Fibroblast of pulmonary artery (primary cell): ENCODE data around the gene ATOH1.

Experiments
- DNase-seq: peaks from one replicate; pipeline ENCODE4 v3.0.0-alpha.2; 2010; ENCODE audit warnings: low read depth
- H3K4me3 ChIP-seq: replicated peaks from 2 replicates; pipeline ENCODE4 v1.5.1; 2011; ENCODE audit warnings: low read depth, mild to moderate bottlenecking, control low read depth, low read length, moderate library complexity
- TF ChIP-seq, protein P1 (sequence below): IDR thresholded peaks from 2 replicates; pipeline ENCODE4 v1.5.1; 2011; ENCODE audit warnings: mild to moderate bottlenecking, control low read depth, low read length, inconsistent platforms; ENCODE audit errors: missing control alignments

ATOH1 gene

DNA sequence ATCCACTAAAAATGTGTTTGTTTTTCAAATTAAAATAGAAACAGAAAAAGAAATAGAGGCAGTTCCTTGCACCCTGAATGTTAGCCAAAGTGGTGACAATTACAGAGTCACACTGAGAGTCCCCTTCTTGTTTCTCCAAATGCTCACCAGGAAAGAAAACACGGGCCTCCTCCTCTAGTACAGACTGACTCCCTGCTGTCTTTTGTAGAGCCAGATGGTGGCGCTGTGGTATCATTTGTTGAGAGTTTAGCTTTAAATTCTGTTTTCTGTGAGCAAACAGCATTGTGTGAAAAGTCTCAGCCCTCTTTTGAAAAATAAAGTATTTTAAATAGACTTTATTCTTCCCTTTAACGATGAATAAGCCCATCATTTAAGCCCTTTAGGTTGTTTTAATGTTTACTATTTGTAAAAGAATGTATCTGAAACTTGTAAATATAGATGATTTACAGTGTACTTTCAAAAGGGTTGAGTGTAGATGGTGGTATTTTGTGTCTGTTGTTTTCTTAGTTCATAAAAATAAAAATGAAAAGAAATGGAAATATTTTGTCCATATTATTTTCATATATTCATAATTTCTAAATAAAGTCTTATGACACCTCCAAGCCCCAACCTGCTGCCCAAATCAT, 36.9 kb upstream of the ATOH1 start:
- H3K4me3 ChIP-seq = no peak overlapping the region
- DNase-seq = peak; percentile 65
- TF ChIP-seq, protein P1, sequence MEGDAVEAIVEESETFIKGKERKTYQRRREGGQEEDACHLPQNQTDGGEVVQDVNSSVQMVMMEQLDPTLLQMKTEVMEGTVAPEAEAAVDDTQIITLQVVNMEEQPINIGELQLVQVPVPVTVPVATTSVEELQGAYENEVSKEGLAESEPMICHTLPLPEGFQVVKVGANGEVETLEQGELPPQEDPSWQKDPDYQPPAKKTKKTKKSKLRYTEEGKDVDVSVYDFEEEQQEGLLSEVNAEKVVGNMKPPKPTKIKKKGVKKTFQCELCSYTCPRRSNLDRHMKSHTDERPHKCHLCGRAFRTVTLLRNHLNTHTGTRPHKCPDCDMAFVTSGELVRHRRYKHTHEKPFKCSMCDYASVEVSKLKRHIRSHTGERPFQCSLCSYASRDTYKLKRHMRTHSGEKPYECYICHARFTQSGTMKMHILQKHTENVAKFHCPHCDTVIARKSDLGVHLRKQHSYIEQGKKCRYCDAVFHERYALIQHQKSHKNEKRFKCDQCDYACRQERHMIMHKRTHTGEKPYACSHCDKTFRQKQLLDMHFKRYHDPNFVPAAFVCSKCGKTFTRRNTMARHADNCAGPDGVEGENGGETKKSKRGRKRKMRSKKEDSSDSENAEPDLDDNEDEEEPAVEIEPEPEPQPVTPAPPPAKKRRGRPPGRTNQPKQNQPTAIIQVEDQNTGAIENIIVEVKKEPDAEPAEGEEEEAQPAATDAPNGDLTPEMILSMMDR = peak; percentile 92

GRCh38 chr4:93802045-93802444, 26.5 kb upstream of the ATOH1 start:
- DNase-seq = no peak
- TF ChIP-seq, protein P1 = no peak
- H3K4me3 ChIP-seq = no peak overlapping the region

DNA sequence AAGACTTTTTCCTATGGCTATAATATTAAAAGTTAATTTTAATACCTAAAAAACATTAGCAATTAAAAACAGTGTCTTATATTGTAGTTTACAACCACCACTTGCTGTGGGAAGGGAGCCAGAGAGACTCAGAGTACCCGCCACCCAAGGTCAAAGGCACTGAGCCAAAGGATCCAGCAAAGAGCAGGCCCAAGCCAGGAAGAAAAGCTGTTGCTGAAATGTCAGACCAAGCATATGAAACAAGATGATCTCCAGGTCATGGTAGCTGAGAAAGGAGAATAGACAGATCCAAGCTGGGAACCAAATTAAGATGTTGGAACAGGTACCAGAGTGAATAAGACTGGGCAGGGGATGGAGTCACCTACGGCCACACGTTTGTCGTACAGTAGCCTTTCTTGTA, 18.8 kb upstream of the ATOH1 start:
- TF ChIP-seq, protein P1 = no peak
- no peak overlapping the region for H3K4me3 ChIP-seq
- no peak for DNase-seq

GRCh38 chr4:93810340-93810992, 18.1 kb upstream of the ATOH1 start:
- DNase-seq = peak; percentile 5
- no peak overlapping the region for H3K4me3 ChIP-seq
- TF ChIP-seq, protein P1 = no peak

- TF ChIP-seq, protein P1 = no peak
- no peak for DNase-seq
- H3K4me3 ChIP-seq = no peak overlapping the region
These were observed 15.5 kb upstream of the ATOH1 start for GRCh38 chr4:93813092-93813491.

GRCh38 chr4:93814141-93814540, 14.4 kb upstream of the ATOH1 start:
- no peak overlapping the region for H3K4me3 ChIP-seq
- DNase-seq = no peak
- TF ChIP-seq, protein P1 = no peak

- no peak overlapping the region for H3K4me3 ChIP-seq
- no peak for DNase-seq
- TF ChIP-seq, protein P1 = no peak
These were observed 13.8 kb upstream of the ATOH1 start for GRCh38 chr4:93814722-93815121.
